Astrocyte (in vitro differentiated cells and primary cell): ENCODE data around the gene BYSL.

ENCODE experiments used
- CTCF ChIP-seq: IDR thresholded peaks from 2 replicates; pipeline ENCODE4 v1.5.1; 2011; ENCODE audit warnings: low read depth, mild to moderate bottlenecking, inconsistent platforms, low read length, moderate library complexity; ENCODE audit not compliant: insufficient read depth
- EZH2 ChIP-seq: IDR thresholded peaks from 2 replicates; pipeline ENCODE4 v1.6.1; 2012; ENCODE audit warnings: mild to moderate bottlenecking, low read length, inconsistent platforms; ENCODE audit not compliant: insufficient read depth

GRCh38 chr6:41895300-41896233 lies 25.7 kb upstream of the BYSL start, which contains the start of gene USP49:
- TF ChIP-seq CTCF (no peak), EZH2 (no peak)
